Measurements from ENCODE around the gene RASD2. TPM values are rescaled to one million over a fixed set of nuclear protein-coding genes. Genes with fewer than 3 reads are reported as not detected.

RASD2 gene
- total RNA-seq, 1 donor, result 0.09 TPM

DNA sequence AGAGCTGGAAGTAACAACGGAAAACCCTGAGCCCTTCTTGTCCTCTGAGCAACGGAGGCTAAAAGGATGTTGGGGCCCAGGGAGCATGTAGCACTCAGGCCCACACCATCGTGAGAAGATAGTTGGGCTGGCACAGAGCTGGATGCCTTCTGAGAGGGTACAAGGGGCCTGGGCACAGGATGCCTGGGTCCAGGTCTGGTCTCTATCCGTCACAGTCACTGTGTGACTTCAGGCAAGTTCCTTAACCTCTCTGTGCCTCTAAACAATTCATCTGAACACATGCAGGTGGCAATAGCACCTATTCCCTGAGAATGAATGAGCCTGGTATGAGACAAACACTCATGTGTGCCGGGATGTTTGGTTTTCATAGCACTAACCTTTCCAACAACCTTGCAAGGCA lies 47.3 kb downstream of the RASD2 start:
- TF ChIP-seq, protein P1, sequence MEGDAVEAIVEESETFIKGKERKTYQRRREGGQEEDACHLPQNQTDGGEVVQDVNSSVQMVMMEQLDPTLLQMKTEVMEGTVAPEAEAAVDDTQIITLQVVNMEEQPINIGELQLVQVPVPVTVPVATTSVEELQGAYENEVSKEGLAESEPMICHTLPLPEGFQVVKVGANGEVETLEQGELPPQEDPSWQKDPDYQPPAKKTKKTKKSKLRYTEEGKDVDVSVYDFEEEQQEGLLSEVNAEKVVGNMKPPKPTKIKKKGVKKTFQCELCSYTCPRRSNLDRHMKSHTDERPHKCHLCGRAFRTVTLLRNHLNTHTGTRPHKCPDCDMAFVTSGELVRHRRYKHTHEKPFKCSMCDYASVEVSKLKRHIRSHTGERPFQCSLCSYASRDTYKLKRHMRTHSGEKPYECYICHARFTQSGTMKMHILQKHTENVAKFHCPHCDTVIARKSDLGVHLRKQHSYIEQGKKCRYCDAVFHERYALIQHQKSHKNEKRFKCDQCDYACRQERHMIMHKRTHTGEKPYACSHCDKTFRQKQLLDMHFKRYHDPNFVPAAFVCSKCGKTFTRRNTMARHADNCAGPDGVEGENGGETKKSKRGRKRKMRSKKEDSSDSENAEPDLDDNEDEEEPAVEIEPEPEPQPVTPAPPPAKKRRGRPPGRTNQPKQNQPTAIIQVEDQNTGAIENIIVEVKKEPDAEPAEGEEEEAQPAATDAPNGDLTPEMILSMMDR (IDR thresholded peaks at IDR 0.05; ENCODE audit: insufficient read depth, low read length), result no peak
- no peak for DNase-seq (ENCODE audit: low read depth)
- H3K4me3 ChIP-seq (ENCODE audit: low read depth, low read length), result no peak overlapping the region

DNA sequence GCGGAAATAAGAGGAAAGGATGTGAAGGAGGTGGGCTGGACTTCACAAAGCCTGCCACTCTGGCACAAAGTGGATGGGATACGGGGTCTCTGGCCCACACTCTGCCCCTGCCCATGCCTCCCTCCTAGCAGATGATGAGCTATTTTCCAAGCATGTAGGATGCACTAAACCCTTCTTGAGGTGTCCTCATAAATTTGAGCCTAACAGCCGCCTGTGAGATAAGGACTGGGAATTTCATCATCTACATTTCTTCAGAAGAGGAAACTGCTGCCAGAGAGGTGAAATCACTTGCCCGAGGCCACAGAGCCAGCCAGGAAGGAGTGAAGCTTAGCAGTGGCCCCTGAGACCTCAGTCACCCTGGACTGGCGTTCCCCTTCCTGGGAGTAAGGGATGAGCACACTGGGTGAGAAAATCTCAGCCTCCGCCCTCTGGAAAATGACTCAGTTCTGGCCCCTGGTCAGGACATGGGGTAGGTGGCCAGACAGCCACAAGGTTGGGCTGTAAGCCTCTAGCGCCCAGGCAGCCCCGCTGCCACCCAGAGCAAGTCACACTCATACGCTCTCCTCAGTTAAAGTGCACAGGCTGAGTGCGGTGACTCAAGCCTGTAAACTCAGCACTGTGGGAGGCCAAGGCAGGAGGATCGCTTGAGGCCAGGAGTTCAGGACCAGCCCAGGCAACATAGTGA lies 48.6 kb downstream of the RASD2 start:
- TF ChIP-seq, protein P1 (IDR thresholded peaks at IDR 0.05; ENCODE audit: insufficient read depth, low read length), result no peak
- no peak overlapping the region for H3K4me3 ChIP-seq (ENCODE audit: low read depth, low read length)
- DNase-seq (ENCODE audit: low read depth), result peak; percentile 83

DNA sequence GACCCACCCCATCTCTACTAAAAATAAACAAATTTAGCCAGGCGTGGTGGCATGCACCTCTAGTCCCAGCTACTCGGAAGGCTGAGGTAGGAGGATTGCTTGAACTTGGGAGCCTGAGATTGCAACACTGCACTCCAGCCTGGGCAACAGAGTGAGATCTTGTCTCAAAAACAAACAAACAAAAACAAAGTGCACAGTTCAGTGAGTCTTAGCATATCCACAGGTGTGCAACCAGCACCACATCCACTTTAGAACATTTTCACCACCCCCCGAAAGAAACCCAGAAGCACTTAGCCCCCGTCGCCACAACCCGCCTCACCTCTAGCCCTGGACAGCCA lies 49.1 kb downstream of the RASD2 start:
- no peak for DNase-seq (ENCODE audit: low read depth)
- TF ChIP-seq, protein P1 (IDR thresholded peaks at IDR 0.05; ENCODE audit: insufficient read depth, low read length), result no peak
- H3K4me3 ChIP-seq (ENCODE audit: low read depth, low read length), result no peak overlapping the region

DNA sequence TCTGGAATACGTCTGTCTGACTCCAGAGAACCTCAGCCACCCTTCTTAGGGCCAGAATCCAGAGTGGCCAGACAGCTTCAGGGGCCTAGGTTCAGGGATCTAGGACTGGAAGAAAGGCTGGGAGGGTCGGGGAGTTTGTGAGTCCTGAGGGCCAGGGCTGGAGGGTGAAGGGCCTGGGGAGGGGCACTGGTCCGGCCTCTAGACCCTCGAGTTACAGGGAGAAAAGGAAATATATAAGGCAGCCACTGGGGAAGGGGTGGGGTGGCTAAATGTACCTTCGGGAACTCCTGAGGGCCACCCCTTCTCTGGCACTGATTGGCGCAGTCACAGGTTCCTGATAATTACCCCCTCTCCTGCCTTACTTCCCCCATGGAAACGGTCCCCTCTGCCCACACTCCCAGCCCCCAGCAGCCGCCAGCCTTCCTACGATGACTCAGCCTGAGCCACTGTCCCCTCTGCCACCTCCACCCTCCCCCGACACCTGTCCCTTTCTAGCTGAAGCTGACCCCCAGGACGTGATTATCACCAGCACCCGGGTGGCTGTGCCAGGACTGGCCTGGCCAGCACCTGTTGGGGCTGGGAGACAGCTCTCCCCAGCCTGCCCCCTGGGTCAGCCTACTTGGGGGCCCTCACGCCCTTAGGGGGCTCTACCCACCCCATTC lies 50.1 kb downstream of the RASD2 start:
- DNase-seq (ENCODE audit: low read depth), result no peak
- H3K4me3 ChIP-seq (ENCODE audit: low read depth, low read length), result no peak overlapping the region
- TF ChIP-seq, protein P1 (IDR thresholded peaks at IDR 0.05; ENCODE audit: insufficient read depth, low read length), result no peak

DNA sequence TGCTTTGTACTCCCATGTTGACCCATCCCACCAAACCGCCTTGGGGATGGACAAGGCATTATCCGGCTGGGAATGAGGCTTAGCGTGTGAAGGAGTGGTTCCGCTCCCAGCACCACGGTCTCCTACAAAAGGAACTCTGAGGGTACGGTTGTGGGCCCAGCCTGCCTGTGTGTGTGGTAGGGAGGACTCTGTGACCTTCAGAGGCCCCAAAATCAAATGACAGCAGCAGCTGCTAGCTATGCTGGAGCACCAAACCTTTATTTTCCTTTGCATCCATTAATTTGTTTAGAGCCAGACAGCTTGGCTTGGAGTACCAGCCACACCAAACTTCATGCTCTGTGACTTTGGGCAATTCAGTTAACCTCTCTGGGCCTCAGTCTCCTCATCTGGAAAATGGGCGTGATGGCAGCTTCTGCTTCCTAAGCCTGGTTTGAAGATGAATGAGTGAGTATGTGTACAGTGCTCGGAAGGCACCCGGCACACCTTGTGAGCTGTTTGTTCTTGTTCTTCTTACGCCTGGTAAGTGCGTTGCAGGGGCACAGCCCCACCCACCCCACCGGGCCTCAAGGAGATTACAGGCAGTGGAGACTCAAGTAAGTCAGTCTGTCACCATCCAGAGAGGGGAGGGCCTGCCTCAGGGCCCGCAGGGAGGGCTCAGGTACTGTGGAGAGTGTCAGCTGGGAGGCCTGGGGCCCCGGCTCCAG lies 51.2 kb downstream of the RASD2 start:
- H3K4me3 ChIP-seq (ENCODE audit: low read depth, low read length), result no peak overlapping the region
- TF ChIP-seq, protein P1 (IDR thresholded peaks at IDR 0.05; ENCODE audit: insufficient read depth, low read length), result no peak
- no peak for DNase-seq (ENCODE audit: low read depth)

DNA sequence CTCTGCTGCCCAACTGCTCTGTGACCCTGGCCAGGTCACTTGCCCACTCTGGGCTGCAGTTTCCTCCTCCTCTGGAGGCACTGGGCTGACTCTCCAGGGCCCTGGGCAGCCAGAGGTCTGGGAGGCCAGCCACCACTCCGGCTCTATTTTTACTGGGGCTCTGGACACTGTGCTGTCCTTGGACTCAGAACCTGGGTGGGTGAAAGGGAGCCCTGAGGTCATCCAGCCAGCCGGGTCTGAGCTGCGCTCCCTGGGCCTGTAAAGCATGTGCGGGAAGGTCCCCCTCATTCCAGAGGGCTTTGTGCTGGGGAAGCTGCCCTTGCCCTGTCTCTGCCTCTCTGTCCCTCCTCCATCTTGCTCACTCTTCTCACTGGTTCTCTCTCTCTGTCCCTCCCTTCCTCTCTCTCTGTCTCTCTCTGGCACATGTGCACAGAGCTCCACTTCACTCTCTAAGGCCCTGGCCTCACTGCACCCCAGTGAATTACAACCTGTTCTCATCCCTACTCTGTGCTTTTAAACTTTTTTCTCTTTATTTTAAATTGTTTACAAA lies 51.9 kb downstream of the RASD2 start:
- no peak for DNase-seq (ENCODE audit: low read depth)
- H3K4me3 ChIP-seq (ENCODE audit: low read depth, low read length), result no peak overlapping the region
- TF ChIP-seq, protein P1 (IDR thresholded peaks at IDR 0.05; ENCODE audit: insufficient read depth, low read length), result no peak

All from fibroblast of the aortic adventitia (primary cell).